HG03520 (cell line): ENCODE data around the gene SMOC1.

Experiments used
- ATAC-seq: cut with Tn5 transposase; IDR thresholded peaks from one replicate; pipeline ENCODE4 v1.9.1; 2021; ENCODE audit warnings: mild to moderate bottlenecking, moderate library complexity; ENCODE audit not compliant: unreplicated experiment

Gene SMOC1

DNA sequence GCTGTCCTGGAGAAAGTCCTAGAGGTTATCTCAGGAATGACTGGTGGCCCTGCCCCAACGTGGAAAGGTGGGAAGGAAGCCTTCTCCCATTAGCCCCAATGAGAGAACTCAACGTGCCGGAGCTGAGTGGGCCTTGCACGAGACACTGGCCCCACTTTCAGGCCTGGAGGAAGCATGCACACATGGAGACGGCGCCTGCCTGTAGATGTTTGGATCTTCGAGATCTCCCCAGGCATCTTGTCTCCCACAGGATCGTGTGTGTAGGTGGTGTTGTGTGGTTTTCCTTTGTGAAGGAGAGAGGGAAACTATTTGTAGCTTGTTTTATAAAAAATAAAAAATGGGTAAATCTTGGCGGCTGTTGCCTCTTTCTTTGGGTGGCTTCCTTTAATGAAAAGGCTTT, 152.8 kb downstream of the SMOC1 start:
- ATAC-seq: no peak

DNA sequence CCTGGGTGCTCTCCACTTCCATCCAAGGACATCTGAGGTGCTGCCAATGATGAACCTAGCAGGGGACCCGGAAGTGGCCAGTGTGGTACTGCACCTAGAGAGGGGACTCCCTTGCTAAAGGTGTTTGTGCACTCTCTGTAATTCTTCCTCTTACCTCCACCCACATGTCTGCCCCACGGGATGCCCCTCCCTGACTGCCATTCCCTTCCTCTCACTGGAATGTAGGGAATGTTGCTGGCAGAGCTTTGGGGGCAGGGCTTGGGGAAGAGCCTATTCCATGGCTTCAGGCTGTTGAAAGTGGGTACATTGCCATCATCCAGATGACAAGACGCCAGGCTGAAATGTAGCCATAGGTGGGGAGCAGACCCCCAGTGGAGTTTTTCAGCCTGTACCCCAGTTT, 153.2 kb downstream of the SMOC1 start:
- no peak for ATAC-seq

DNA sequence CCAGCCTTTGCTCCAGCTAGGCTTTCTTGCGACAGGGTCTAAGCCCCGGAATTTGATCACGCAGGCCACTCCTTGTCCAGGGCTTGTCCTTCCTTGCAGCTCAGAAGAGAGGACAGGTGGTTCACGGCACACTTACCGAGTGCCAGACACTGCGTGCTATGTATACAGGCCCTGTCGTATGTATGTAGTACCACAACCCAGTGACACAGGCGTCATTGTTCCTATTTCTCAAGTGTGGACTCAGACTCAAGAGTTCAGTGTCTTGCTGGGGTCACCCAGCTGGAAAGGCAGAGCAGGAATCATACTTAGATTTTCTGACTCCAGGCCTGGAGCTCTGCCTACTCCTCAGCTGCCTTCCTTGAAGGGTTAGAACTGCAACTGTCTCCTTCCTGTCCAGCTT, 153.9 kb downstream of the SMOC1 start:
- no peak for ATAC-seq

DNA sequence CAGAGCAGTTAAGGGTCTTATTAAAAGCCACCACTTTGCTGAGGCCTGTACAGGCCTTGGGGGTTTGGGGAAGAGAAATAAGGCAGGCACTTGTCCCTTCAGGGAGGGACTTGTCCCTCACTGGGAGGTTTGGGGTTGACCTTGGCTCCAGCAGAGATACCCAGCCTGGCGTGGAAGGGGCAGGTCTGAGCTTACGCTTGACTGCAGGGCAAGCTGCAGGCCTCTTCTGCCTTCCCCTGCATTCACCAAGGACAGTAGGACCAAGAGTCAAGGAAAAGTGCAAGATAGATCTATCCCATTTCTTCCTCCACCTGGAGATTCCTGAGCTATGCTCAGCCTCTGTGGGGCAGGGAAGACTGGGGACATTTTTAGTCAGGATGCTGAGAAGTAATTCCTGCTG, 154.3 kb downstream of the SMOC1 start:
- ATAC-seq: no peak

DNA sequence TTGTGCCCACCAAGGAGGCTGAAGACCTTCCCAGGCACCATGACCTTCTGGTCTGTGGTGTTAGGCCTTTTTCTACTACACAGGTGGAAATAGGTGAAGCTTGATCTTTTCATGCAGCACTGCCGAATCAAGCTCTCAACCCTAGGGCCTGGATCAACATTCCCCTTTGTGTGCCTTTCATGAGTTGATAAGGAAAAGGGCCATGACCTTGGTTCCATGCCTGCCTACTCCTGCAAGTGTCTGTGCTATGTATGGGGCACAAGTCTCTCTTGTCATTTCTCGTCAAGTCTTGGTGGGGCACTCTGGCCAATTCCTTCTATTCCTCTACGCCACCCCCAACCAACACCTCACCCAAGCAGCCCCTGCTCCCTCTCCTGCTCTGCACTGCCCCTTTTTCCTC, 155.0 kb downstream of the SMOC1 start:
- ATAC-seq: no peak

DNA sequence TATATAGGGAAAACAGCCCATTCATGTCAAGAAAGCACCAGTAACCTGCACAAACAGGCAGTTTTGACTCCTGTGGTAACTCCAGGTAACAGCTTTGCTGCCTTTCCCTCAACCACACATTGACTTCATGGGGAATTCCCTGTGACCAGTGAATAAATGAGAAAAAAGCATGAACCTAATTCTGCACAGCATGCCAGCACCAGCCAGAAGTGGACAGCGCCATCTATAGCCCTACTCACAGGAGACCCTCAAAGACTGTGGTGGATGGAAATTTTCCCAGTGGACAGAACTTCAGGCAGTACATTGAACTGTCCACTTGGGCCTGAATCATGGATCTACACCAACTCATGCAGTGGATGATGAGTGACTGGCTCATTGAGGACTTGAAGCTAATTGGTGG, 157.4 kb downstream of the SMOC1 start:
- ATAC-seq: no peak

DNA sequence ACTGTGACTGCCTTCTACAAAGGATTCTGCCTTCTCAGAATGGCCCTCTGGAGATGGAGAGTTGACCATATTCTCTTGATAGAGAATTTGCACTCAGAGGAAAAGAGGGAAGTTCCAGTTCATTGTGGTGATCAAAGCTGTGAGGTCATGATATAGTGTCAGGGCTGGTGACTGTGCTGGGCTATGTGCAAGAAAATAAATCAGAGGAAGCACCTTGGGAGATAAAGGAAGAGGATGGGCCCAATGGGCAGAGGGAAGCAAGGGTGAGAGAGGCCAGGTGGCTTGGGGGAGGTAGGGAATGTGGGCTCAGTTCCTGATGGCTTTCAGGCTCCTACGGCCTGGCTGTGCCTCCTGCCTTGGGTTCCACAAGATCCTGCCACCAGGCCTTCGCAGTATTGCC, 163.8 kb downstream of the SMOC1 start:
- ATAC-seq: no peak

DNA sequence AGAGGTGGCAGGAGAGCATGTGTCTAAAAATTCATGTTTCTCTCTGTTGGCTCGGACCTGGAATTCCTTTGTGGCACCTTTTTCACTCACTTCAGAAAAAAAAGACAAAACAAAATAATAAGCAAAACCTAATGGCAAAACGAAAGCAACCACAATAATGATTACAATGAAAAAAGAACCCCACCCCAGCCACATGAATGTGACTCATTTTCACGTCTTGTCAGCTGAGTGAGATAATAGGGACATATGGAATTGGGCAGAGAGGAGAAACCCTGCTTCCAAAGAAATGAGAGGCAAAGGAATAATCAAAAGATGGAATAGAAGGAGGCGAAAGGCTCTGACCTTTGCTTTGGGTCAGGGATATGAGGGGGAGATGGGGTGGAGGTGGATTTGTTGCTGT, 166.1 kb downstream of the SMOC1 start:
- ATAC-seq: no peak

DNA sequence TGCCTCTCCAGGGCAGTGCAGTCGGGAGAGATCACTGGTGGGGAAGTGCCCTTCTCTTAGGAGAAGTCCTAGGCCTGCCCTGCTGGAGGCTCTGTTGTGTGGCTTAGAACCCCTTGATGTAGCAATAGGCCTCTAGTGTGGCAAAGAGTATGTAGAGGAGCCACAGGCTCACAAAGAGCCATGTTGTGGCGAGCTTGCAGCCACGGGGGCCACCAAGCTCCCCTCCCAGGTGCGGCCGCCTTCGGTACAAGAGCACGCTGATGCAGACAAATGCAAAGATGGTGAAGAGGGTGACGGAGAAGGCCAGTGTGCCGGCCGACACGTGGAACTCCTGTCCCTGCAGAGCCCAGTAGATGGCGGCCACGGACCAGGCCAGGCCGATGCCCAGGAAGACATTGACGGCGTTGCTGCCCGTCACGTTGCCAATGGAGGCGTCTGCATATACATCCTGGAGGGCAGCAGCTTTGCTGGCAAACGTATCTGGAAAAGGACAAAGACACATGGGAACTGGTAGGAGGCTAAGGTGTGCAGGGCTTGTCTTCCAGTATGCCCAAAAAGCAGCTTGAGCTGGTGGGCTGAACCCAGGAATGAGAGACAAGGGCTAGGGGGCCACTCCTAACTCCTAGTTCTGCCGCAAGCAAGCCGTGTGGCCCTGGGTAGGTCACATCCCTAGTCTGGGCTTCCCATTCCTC, 166.8 kb downstream of the SMOC1 start:
- no peak for ATAC-seq

DNA sequence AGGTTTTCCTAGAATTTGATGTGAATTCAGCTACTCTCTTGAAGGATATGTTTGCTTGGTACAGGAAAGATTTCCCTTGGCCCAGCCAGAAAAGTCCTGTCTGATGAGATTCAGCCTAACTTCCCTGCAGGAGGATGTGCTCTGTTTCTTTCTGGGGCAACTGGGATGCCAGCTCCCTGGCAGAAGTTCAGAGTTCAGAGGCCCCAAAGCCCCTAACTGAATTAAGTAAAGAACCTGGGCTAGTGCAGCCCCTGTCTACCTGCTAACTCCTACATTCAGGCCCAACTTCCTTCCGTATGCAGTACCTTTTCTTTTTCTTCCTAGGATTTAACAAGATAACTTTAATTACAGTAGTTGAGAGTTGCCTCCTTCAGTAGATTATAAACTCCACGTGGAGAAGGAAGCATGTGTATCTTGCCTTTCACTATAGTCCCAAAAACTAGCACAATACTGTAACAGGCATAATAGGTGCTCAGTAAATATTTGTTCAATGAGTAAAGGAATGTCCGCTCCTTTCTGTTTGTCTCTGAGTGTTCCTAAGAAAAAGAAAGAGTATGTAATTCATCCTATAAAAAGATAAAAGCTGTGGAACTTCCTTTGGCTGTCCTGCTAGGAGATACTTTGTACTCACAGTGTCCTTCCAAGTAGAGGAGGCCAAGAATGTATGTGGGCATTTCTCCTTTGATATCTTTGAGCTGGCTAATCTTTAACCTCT, 168.5 kb downstream of the SMOC1 start:
- no peak for ATAC-seq

DNA sequence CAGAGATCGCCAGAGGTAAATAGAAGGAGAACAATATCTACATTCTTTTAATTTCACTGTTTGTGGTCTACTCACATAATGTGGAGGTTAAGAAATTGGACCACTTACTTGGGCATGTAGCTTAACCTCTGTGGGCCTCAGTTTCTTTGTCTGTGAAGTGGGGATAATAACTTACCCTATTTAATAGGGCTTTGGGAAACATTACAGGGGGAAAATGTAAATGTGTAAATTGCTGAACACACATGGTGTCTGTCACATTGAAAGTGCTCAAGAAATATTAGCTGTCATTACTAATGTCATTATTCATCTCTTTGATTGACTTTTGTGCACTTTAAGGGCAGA, 169.1 kb downstream of the SMOC1 start:
- no peak for ATAC-seq

DNA sequence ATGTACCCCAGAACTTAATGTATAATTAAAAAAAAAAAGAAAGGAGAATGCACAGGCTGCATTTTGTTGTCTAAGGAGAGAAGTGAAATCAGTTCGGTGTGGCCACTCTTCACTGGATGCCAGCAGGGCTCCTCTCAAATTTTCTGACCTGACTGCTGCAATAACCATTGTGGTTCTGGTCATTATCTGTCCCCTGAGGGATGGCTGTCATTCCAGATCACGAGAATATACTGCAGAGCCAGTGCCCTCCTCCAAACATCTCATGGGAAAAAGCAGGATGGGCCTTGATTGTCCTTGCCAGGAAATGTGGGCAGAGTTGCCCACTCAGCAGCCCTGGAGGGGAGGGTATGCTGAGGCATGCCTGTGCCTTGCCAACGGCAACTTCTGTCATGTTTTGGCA, 170.4 kb downstream of the SMOC1 start:
- no peak for ATAC-seq

DNA sequence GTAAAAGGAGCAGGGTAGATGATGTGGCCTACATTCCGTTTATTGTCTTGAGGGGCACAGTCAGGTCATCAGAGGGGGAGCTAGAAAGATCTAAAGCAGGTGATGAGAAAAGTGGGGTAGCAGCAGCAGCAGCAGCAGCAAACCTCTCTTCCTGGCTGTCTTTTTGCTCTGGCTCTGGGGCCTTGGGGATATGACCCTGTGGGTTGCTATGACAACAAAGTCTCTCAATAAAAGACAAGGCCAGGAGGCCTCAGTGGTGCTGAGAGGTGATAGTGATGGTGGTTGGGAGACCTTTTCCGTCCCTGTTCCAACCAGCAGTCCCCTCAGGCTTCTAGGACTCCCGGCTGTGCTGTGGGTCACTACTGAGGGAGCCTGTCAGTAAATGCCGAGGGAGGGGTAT, 170.9 kb downstream of the SMOC1 start:
- no peak for ATAC-seq

DNA sequence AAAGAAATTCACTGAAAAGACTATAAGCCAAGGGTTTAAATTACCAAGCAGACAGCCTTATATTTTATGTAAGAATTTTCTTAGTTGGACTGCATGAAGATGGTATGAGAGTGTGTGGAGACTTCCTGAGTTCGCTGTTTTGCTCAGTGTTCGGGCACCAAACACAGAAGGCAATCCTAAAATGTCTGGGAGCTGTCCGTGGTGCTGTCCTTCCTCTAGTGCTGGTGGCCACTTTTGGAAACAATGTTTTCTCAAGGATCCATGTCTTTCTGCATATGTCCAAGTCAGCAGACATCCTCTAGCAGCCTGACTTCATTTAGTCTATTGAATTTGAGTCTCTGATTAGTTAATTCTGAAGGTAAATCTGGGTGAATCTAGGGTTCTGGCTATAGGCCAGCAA, 173.8 kb downstream of the SMOC1 start:
- no peak for ATAC-seq

DNA sequence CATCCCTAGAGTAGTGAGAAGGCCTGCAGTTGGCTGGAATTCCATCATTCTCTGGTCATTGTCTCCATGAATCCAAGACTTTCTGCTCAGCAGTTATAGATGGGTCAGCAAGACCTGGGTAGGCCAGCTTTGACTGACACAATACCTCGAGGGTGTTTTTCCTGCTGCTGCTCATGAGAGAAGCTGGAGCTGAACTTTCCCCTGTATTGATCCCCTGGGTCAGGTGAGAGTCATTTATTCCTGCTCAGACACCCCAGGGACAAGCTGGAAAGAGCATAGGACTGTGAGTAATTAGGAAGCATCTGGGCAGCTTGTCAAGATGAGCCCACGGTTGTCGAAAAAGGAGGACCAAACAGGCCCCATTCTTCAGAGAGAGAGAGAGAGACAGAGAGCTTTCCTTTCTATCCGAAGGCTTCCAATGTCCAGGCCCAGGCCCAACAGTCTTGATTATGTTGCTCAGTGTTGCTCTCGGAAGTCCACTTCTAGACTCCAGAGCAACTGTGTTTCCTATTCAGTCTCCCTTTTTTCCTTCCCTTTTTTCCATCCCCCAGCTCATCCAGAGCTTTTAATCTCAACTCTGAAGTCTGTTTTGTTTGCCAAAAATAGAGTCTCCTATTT, 178.4 kb downstream of the SMOC1 start:
- ATAC-seq: no peak

DNA sequence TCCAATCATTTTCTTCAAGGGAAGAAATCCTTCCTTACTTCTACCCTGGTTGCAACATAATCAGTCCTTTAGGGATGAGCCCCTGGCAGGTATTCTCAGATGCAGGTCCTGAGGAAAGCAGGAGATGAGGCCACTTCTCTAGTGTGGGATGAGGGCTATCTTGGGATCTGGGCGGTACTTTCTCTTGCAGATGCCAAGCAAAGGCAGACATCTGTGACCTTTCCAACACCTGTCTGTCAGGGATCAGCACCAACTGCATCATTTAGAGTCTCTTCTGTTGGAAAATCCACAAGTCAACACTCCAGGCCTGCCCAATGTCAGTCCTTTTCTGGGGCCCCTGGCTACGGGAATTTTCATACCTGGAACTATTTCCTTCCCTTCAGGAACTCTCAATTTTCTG, 180.3 kb downstream of the SMOC1 start:
- no peak for ATAC-seq

DNA sequence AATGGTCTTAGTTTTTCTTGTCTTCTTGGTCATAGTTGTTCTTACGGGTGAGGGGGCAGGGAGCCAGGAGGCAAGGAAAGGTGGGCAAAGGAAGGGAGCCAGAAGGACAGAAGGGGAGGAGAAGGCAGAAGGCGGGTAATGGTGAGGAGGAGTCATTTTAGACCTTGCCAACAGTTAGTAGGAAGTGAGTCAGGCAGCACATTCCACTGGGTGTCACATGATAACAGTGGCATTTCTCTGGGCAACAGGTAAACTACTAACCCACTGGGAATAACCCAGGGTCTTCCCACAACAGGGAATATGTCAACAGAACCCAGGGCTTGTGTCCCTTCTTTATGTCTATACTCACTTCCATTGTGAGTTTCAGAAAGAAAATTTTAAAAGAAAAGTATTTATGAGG, 181.9 kb downstream of the SMOC1 start:
- ATAC-seq: no peak

DNA sequence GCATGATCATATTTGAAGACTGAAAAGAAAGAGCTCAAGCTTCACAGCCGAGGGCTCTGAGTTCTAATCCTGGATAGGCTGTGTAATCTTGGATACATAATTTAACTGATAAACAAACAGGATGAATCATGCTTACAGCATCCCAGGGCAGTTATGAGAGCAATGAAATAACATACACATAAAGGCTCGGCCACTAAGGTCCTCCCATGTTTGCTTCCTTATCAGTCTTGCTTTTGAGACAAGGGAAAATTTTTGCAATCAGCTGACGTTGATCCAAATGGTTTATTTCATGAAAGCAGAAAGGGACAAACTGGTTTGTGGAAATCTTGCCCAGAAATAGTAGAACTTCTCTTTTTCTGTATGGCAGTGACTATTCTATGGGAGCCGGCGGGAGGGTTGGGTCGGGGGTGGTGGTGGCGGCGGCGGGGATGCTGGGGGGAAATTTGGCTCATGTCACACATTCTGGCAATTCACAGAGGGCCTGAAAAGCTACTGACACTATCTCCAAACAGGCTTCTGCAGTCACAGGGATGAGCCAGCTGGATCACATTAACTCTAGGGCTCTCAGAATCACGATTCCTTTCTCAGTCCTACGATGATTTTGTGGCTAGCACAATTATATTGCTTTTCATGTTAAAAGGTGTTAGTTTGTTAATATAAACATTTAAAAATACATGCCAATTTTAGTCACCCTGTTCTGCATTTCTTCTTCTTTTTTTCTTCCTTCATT, 185.1 kb downstream of the SMOC1 start:
- no peak for ATAC-seq

DNA sequence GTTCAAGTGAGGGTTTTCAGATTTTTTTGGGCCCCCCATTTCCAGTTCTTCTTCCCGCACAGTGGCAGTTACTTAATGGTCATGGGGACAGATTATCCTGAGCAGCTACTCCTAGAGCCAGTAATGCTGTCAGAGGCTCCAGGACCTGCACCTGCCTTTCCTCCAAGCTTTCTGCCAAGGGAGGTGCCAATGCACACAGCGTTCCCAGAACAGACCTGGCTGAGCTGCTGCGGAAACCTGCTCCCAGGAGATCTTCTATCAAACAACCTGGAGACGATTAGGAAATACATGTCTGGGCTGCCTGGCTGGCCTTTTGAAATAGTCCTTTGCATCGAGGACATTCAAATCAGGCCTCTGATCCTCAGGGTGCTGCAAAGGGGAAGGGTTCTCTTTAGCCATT, 188.6 kb downstream of the SMOC1 start:
- ATAC-seq: no peak

DNA sequence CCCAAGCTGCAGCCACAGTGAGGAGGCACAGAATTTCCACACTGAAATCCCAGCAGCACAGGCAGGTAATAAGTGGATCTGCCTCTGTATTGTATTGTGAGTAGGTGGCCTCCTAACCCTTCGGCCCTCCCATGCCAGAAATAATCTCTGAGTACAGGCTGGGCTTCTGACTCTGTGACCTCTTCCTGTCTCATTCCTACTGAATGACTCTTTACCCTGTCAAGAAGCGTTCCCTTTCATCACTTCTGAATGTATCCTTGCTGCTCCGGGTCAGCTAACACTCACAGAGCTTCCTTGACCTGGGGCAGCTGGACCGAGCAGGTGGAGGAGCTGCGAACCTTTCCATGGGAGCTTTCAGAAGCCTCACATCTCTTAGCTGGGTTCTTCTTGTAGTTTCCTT, 190.0 kb downstream of the SMOC1 start:
- ATAC-seq: no peak

DNA sequence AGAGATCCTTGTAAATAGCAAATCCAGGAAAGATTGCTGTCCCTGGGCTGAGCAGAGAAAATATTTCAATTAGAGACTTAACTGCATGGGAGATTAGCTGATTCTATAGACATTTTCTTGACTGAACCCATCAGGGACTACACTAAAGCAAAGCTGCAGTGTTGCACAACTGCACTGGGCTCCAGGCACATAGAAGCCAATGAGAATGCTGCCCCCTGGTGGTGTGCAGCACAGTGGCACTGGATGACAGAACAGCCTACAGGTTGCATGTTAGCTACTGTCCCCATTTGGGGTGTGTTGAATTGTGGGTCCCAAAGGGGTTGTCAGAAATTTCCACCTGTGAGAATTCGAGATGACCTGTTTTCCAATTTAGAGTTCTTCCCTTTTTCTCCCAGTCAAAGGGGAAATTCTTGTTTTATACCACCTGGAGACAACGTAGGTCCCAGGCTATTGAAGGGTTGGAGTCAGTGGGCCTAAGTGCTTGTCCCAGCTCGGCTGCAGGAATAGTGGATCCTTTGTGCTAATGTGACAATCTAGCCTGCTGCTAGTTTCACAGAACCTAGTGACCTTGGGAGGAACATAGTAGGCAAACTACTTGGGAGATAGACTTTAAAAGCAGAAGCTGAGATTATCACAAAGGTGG, 194.8 kb downstream of the SMOC1 start:
- ATAC-seq: no peak
